ENCODE data around the gene CYCS. TPM values are rescaled to one million over a fixed set of nuclear protein-coding genes. Genes with fewer than 3 reads are reported as not detected.
"Not testable (repeated sequence)": the region's sequence is repeated elsewhere in the genome, so short reads cannot be mapped to it uniquely, and the experiment has no call there.

CYCS gene
- total RNA-seq, 8 experiments from 2014 or later, result 89.8 to 262 (median 149) TPM

GRCh38 chr7:25110514-25110913 is 14.5 kb downstream of the CYCS start:
- H3K4me3 ChIP-seq; in situ Hi-C loops (cut with MboI; ENCODE audit: low pct_unique_long_range_greater_than_20kb in 2 of 9, low sequenced_read_pairs in 9 of 9, unreplicated experiment in 9 of 9); H3K4me1 ChIP-seq (replicated peaks in 1 of 2); H3K27ac ChIP-seq: not testable (repeated sequence)
- ATAC-seq (replicated peaks in 6 of 8), result peak in 1 of 8 experiments; percentile 2
- 0 to 100% (median 44%) methylated on average over 1 to 2 of the region's 2 CpGs; no CpG with 5 or more reads in 3 of the 10 experiments for WGBS, 10 experiments

- Histone ChIP-seq H3K27ac (no peak overlapping the region), H3K4me1 (replicated peaks in 1 of 2) (no peaks in the 10 kb centered on the region), H3K4me3 (no peak overlapping the region)
- ATAC-seq (replicated peaks in 6 of 8), result no peak
- in situ Hi-C loops (cut with MboI; ENCODE audit: low pct_unique_long_range_greater_than_20kb in 2 of 9, low sequenced_read_pairs in 9 of 9, unreplicated experiment in 9 of 9), result no loop called here
- WGBS, 10 experiments, result 43 to 100% (median 82%) methylated on average over 1 to 3 of the region's 3 CpGs; no CpG with 5 or more reads in 3 of the 10 experiments
These were observed 15.8 kb downstream of the CYCS start for GRCh38 chr7:25109276-25109675.

GRCh38 chr7:25105911-25106310 is 19.1 kb downstream of the CYCS start:
- no peak overlapping the region for H3K27ac ChIP-seq
- in situ Hi-C loops (cut with MboI; ENCODE audit: low pct_unique_long_range_greater_than_20kb in 2 of 9, low sequenced_read_pairs in 9 of 9, unreplicated experiment in 9 of 9), result no loop called here
- no peak overlapping the region for H3K4me3 ChIP-seq
- no peaks in the 10 kb centered on the region for H3K4me1 ChIP-seq (replicated peaks in 1 of 2)
- WGBS, 10 experiments, result 65 to 100% (median 87%) methylated on average over 1 to 2 of the region's 3 CpGs; no CpG with 5 or more reads in 5 of the 10 experiments
- ATAC-seq (replicated peaks in 6 of 8), result no peak

- no peak for ATAC-seq (replicated peaks in 6 of 8)
- in situ Hi-C loops (cut with MboI; ENCODE audit: low pct_unique_long_range_greater_than_20kb in 2 of 9, low sequenced_read_pairs in 9 of 9, unreplicated experiment in 9 of 9), result no loop called here
- no peak overlapping the region for H3K4me3 ChIP-seq
- 68 to 100% (median 91%) methylated on average over 1 to 5 of the region's 5 CpGs for WGBS, 10 experiments
- H3K4me1 ChIP-seq (replicated peaks in 1 of 2), result no peaks in the 10 kb centered on the region
- no peak overlapping the region for H3K27ac ChIP-seq
These were observed 21.3 kb downstream of the CYCS start for GRCh38 chr7:25103773-25104172.

- H3K27ac ChIP-seq, result no peak overlapping the region
- in situ Hi-C loops (cut with MboI; ENCODE audit: low pct_unique_long_range_greater_than_20kb in 2 of 9, low sequenced_read_pairs in 9 of 9, unreplicated experiment in 9 of 9), result no loop called here
- ATAC-seq (replicated peaks in 6 of 8), result no peak
- H3K4me1 ChIP-seq (replicated peaks in 1 of 2), result no peaks in the 10 kb centered on the region
- H3K4me3 ChIP-seq, result no peak overlapping the region
These were observed 23.2 kb downstream of the CYCS start for GRCh38 chr7:25101817-25102216.

- WGBS, 10 experiments, result 0 to 42% (median 17%) methylated on average over 6 to 10 of the region's 11 CpGs; no CpG with 5 or more reads in 1 of the 10 experiments
- Histone ChIP-seq H3K4me1 (replicated peaks in 1 of 2) (no peaks in the 10 kb centered on the region), H3K27ac (no peak overlapping the region), H3K4me3 (no peak overlapping the region)
- peak; percentile 64 to 82 (median 76) for ATAC-seq (replicated peaks in 6 of 8)
- in situ Hi-C loops (cut with MboI; ENCODE audit: low pct_unique_long_range_greater_than_20kb in 2 of 9, low sequenced_read_pairs in 9 of 9, unreplicated experiment in 9 of 9), result loop anchor here in 8 of 9 experiments (25.0 kb wide), 4 partner anchors 111 to 1536 kb away; partner anchors contain the start of gene OSBPL3 (in 1 of the 8)
These were observed 26.7 kb downstream of the CYCS start for GRCh38 chr7:25098096-25099046.

GRCh38 chr7:25095516-25096345 is 29.3 kb downstream of the CYCS start:
- peaks cover 12 to 19% of the 10 kb centered on the region in 2 donors for H3K4me1 ChIP-seq (replicated peaks in 1 of 2)
- WGBS, 10 experiments, result 29 to 83% (median 62%) methylated on average over 2 to 5 of the region's 5 CpGs
- in situ Hi-C loops (cut with MboI; ENCODE audit: low pct_unique_long_range_greater_than_20kb in 2 of 9, low sequenced_read_pairs in 9 of 9, unreplicated experiment in 9 of 9), result loop anchor here in 8 of 9 experiments (25.0 kb wide), 4 partner anchors 108 to 1533 kb away; partner anchors contain the start of gene OSBPL3 (in 1 of the 8)
- H3K4me3 ChIP-seq, result no peak overlapping the region
- no peak overlapping the region for H3K27ac ChIP-seq
- ATAC-seq (replicated peaks in 6 of 8), result no peak

- H3K4me3 ChIP-seq, result no peak overlapping the region
- peak in 6 of 8 experiments; percentile 25 to 87 (median 68) for ATAC-seq (replicated peaks in 6 of 8)
- peaks cover 16 to 21% of the 10 kb centered on the region in 2 donors for H3K4me1 ChIP-seq (replicated peaks in 1 of 2)
- no peak overlapping the region for H3K27ac ChIP-seq
- WGBS, 10 experiments, result 0 to 80% (median 64%) methylated on average over 1 to 2 of the region's 6 CpGs; no CpG with 5 or more reads in 5 of the 10 experiments
- in situ Hi-C loops (cut with MboI; ENCODE audit: low pct_unique_long_range_greater_than_20kb in 2 of 9, low sequenced_read_pairs in 9 of 9, unreplicated experiment in 9 of 9), result loop anchor here in 8 of 9 experiments (25.0 kb wide), 4 partner anchors 106 to 1531 kb away; partner anchors contain the start of gene OSBPL3 (in 1 of the 8)
These were observed 31.7 kb downstream of the CYCS start for GRCh38 chr7:25093268-25093826.

- WGBS, 10 experiments, result 40 to 100% (median 65%) methylated on average over 2 to 4 of the region's 4 CpGs; no CpG with 5 or more reads in 2 of the 10 experiments
- peak in 5 of 8 experiments; percentile 59 to 89 (median 83) for ATAC-seq (replicated peaks in 6 of 8)
These were observed 33.3 kb downstream of the CYCS start for GRCh38 chr7:25091779-25092178.

GRCh38 chr7:25091176-25091575 is 33.9 kb downstream of the CYCS start:
- Histone ChIP-seq H3K4me3 (no peak overlapping the region), H3K27ac (no peak overlapping the region), H3K4me1 (replicated peaks in 1 of 2) (peaks cover 16 to 21% of the 10 kb centered on the region in 2 donors)
- 0 to 45% (median 20%) methylated on average over 1 of the region's 1 CpG; no CpG with 5 or more reads in 3 of the 10 experiments for WGBS, 10 experiments
- ATAC-seq (replicated peaks in 6 of 8), result peak in 1 of 8 experiments; percentile 41
- in situ Hi-C loops (cut with MboI; ENCODE audit: low pct_unique_long_range_greater_than_20kb in 2 of 9, low sequenced_read_pairs in 9 of 9, unreplicated experiment in 9 of 9), result loop anchor here in 8 of 9 experiments (25.0 kb wide), 4 partner anchors 104 to 1529 kb away; partner anchors contain the start of gene OSBPL3 (in 1 of the 8)

More at GRCh38 chr7:25091779-25092178, 33.3 kb downstream of the CYCS start:
- in situ Hi-C loops (cut with MboI; ENCODE audit: low pct_unique_long_range_greater_than_20kb in 2 of 9, low sequenced_read_pairs in 9 of 9, unreplicated experiment in 9 of 9), result loop anchor here in 8 of 9 experiments (25.0 kb wide), 4 partner anchors 104 to 1529 kb away; partner anchors contain the start of gene OSBPL3 (in 1 of the 8)
- Histone ChIP-seq H3K4me3 (no peak overlapping the region), H3K27ac (no peak overlapping the region), H3K4me1 (replicated peaks in 1 of 2) (peaks cover 16 to 21% of the 10 kb centered on the region in 2 donors)

GRCh38 chr7:25090374-25090773 is 34.7 kb downstream of the CYCS start:
- 60 to 96% (median 78%) methylated on average over 1 to 4 of the region's 4 CpGs for WGBS, 10 experiments
- Histone ChIP-seq H3K27ac (no peak overlapping the region), H3K4me3 (no peak overlapping the region), H3K4me1 (replicated peaks in 1 of 2) (peaks cover 16 to 21% of the 10 kb centered on the region in 2 donors)
- in situ Hi-C loops (cut with MboI; ENCODE audit: low pct_unique_long_range_greater_than_20kb in 2 of 9, low sequenced_read_pairs in 9 of 9, unreplicated experiment in 9 of 9), result loop anchor here in 8 of 9 experiments (25.0 kb wide), 4 partner anchors 103 to 1528 kb away; partner anchors contain the start of gene OSBPL3 (in 1 of the 8)
- ATAC-seq (replicated peaks in 6 of 8), result no peak

GRCh38 chr7:25087855-25088254 is 37.2 kb downstream of the CYCS start:
- WGBS, 10 experiments, result 43 to 100% (median 80%) methylated on average over 1 to 2 of the region's 2 CpGs; no CpG with 5 or more reads in 3 of the 10 experiments
- in situ Hi-C loops (cut with MboI; ENCODE audit: low pct_unique_long_range_greater_than_20kb in 2 of 9, low sequenced_read_pairs in 9 of 9, unreplicated experiment in 9 of 9), result loop anchor here (10.0 to 25.0 kb wide), 5 partner anchors 101 to 1526 kb away; partner anchors contain the start of gene OSBPL3 (in 1 of the 9)
- Histone ChIP-seq H3K4me3 (no peak overlapping the region), H3K4me1 (replicated peaks in 1 of 2) (peaks cover 16 to 21% of the 10 kb centered on the region in 2 donors), H3K27ac (no peak overlapping the region)
- no peak for ATAC-seq (replicated peaks in 6 of 8)
